Measurements from ENCODE around the gene AGPS.

The AGPS gene

DNA sequence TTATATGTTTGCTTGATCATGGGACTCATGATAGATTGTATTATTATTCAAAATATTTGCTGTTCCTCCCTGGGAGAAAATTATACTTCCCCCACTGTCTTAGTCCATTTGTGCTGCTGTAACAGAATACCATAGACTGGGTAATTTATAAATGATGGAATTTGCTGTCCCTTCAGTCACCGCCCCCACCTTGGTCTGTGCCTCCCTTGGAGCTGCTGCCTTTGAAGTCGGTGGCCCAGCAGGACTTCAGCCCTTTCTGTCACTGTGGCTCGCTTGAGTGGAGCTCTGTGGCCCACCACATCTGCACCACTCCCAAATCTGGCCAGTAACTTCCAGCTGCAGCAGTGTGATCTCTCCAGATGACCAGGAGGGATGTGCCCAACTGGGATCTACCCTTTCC is 200.8 kb downstream of the AGPS start:
- no peak for TF ChIP-seq EZH2 (IDR thresholded peaks at IDR 0.05)
- TF ChIP-seq POLR2AphosphoS5 (IDR thresholded peaks at IDR 0.05; ENCODE audit: borderline replicate concordance, low read depth, low read length): no peak
- TF ChIP-seq FOXP2 (optimal IDR thresholded peaks at IDR 0.05; ENCODE audit: control extremely low read depth, extremely low read length, insufficient read depth): no peak
- Histone ChIP-seq H3K27ac (no peak overlapping the region), H3K36me3 (ENCODE audit: insufficient read depth, low read length) (no peaks in the 10 kb centered on the region), H3K9ac (ENCODE audit: insufficient read length) (no peak overlapping the region), H3K4me3 (no peak overlapping the region), H3K9me3 (ENCODE audit: low read depth, low read length) (no peaks in the 10 kb centered on the region)
- no peak for DNase-seq (ENCODE audit: low read depth, low spot score)
